COR-L47 (cell line): ENCODE data around the gene ZNF274.
"Not testable (repeated sequence)": the region's sequence is repeated elsewhere in the genome, so short reads cannot be mapped to it uniquely, and the experiment has no call there.

ENCODE experiments used
- DNase-seq: peaks from one replicate; lab custom pipeline; 2025; lab: John Stamatoyannopoulos, UW

Gene ZNF274

DNA sequence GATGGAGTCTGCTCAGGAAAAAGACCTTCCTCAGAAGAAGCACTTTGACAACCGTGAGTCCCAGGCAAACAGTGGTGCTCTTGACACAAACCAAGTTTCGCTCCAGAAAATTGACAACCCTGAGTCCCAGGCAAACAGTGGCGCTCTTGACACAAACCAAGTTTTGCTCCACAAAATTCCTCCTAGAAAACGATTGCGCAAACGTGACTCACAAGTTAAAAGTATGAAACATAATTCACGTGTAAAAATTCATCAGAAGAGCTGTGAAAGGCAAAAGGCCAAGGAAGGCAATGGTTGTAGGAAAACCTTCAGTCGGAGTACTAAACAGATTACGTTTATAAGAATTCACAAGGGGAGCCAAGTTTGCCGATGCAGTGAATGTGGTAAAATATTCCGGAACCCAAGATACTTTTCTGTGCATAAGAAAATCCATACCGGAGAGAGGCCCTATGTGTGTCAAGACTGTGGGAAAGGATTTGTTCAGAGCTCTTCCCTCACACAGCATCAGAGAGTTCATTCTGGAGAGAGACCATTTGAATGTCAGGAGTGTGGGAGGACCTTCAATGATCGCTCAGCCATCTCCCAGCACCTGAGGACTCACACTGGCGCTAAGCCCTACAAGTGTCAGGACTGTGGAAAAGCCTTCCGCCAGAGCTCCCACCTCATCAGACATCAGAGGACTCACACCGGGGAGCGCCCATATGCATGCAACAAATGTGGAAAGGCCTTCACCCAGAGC is 29.6 kb downstream of the ZNF274 start:
- DNase-seq = no peak

DNA sequence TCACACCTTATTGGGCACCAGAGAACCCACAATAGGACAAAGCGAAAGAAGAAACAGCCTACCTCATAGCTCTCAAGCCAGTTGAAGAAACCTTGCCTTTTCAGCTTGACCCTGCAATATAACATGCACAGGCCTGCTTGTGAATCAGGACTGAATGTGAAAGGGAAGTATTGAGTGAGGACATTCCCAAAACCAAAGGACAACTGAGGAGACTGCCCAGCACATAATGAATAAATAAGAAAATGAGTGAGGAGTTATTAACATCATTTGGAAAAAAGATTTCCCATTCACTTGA is 30.2 kb downstream of the ZNF274 start:
- DNase-seq = no peak

- DNase-seq = no peak
Observed at GRCh38 chr19:58217069-58217481, 34.2 kb downstream of the ZNF274 start.

- DNase-seq = no peak
Observed at GRCh38 chr19:58217607-58218391, 34.9 kb downstream of the ZNF274 start.

GRCh38 chr19:58218899-58219298 is 36.0 kb downstream of the ZNF274 start:
- DNase-seq = peak; percentile 25

DNA sequence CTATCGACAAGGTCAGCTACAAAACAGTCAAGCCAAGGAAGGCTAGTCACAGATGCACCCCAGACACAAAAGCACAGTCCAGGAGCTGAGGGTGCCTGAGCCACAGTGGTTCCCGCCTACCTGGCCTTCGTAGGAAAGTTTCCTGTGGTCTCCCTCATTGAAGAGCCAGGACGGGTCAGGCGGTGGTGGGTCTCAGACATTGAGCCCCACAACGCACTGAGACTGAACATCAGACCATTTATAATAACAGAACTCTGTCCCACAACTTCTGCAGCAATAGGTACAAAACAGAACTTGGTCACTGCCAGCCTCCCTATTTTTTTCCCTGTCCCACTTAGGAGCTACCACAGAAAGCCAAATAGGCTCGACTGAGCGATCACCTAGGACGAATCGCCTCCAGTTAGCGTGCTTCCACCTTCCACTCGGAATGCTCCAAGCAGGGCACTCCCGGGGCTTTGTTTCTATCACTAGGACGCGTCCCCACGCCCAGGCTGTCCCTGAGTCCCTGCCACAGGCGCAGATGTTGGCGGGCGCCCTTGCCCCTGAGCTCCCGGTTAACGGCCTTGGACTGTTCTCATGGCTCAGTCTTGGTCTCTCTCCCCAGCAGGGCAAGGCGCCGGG is 45.2 kb downstream of the ZNF274 start:
- peak; percentile 36 for DNase-seq

DNA sequence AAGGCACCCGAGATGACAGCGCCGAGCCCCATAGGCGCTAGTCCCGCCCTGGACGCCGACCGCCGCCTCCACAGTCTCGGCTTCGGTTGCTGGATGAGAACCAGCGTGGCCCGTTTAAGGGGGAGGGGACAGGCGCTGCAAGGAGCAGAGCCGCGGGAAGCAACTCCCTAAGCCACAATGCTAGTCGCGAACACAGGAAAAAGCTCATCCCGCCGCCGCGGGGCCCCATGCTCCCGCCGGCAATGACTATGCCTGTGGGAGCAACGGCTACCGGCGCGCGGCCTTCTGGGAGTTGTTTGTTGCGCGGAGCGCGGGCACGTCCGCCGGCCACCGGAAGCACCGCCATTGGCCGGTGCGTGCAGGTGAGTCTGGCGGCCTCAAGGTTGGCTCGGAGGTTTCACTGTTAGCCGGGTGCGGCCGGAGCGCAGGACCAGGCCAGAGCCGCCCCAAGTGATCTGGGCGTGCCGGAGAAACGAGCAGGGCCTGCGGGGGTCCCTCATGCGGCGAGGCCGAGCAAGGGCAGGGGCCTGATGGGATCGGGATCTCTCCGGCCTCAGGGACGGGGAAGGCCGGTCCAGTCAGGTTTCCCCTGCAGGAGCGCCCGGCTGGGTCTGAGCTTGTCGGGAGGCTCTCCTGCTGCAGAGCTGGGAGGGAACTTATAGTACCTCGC is 45.9 kb downstream of the ZNF274 start, which contains the start of gene ZNF544:
Gene ZNF544 (plus strand): TSS at position 330 of the 670 bp plus-strand sequence. CDS start 15,110 bp downstream, outside the sequence.
- peak; percentile 81 for DNase-seq

DNA sequence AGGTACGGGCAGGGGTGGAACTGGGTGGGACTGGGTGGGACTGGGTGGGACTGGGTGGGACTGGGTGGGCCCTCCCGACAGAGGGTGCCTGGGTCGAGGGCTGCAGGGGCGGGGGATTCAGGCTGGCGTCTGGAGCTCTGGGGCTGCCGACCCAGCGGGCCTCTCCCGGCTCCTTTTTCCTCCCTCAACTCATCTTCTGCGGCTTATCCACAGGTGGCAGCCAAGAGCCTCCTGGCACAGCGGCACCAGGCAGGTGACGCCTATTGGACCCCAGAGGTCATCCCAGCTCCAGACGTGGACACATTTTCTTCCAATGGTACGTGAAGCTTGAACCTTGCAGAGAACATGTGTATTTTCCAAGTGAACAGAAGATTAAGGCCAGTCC is 46.4 kb downstream of the ZNF274 start:
- peak; percentile 45 for DNase-seq

GRCh38 chr19:58237324-58237723 is 54.5 kb downstream of the ZNF274 start:
- DNase-seq = no peak

- DNase-seq = no peak
Observed at GRCh38 chr19:58243351-58243750, 60.5 kb downstream of the ZNF274 start.

GRCh38 chr19:58248886-58249285 is 66.0 kb downstream of the ZNF274 start:
- DNase-seq = no peak

GRCh38 chr19:58252102-58252685 is 69.3 kb downstream of the ZNF274 start:
- DNase-seq = no peak

DNA sequence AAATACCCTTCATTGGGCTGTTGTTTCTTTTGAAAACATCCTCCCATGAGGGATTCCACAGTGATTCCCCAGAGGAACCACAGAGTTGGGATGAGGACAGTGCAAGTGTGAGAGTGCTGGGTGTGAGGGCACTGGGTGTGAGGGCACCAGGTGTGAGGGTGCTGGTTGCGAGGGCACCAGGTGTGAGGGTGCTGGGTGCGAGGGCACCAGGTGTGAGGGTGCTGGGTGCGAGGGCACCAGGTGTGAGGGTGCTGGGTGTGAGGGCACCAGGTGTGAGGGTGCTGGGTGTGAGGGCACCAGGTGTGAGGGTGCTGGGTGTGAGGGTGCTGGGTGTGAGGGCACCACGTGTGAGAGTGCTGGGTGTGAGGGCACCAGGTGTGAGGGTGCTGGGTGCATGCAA is 75.4 kb downstream of the ZNF274 start:
- not testable (repeated sequence) for DNase-seq

DNA sequence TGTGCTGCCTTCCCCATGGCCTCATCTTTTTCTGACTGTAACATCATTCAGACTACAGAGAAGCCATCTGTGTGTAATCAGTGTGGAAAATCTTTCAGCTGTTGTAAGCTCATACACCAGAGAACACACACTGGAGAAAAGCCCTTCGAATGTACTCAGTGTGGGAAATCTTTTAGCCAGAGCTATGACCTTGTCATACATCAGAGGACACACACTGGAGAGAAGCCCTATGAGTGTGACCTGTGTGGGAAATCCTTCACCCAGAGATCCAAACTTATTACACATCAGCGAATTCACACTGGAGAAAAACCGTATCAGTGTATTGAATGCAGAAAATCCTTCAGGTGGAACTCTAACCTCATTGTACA is 78.7 kb downstream of the ZNF274 start:
- no peak for DNase-seq

DNA sequence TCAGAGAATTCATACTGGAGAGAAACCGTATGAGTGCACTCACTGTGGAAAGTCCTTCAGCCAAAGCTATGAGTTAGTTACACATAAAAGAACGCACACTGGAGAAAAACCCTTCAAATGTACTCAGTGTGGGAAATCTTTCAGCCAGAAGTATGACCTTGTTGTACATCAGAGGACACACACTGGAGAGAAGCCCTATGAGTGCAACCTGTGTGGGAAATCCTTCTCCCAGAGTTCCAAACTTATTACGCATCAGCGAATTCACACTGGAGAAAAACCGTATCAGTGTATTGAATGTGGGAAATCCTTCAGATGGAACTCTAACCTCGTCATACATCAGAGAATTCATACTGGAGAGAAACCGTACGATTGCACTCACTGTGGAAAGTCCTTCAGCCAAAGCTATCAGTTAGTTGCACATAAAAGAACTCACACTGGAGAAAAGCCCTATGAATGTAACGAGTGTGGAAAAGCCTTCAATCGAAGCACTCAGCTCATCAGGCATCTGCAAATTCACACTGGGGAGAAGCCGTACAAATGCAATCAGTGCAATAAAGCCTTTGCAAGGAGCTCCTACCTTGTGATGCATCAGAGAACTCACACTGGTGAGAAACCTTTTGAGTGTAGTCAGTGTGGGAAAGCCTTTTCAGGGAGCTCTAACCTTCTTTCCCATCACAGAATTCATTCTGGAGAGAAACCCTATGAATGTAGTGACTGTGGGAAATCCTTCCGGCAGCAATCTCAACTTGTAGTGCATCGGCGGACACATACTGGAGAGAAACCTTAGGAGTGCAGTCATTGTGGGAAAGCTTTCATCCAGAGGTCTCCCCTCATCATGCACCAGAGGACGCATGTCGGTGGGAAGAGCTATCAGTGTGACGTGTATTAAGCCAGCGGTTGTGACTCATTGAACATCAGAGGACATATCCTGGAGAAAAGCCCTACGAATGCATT is 79.4 kb downstream of the ZNF274 start:
- DNase-seq = no peak

GRCh38 chr19:58262922-58263296 is 80.0 kb downstream of the ZNF274 start:
- DNase-seq = no peak
